MV-4-11 (cell line): Measurements from ENCODE around the gene VRK1.

Experiments used
- DNase-seq: peaks from one replicate; lab custom pipeline; 2025; lab: John Stamatoyannopoulos, UW

VRK1 gene

GRCh38 chr14:96792003-96792402 is 5.2 kb upstream of the VRK1 start:
- DNase-seq, result no peak

GRCh38 chr14:96792591-96792990 is 4.6 kb upstream of the VRK1 start:
- DNase-seq, result no peak

GRCh38 chr14:96793547-96793946 is 3.6 kb upstream of the VRK1 start:
- no peak for DNase-seq

- DNase-seq, result peak; percentile 21
Measured at GRCh38 chr14:96795109-96795828, 1.9 kb upstream of the VRK1 start.

GRCh38 chr14:96797582-96798349 is 584 bp downstream of the VRK1 start:
- DNase-seq, result peak; percentile 51

GRCh38 chr14:96798956-96799355 is 1.8 kb downstream of the VRK1 start:
- no peak for DNase-seq

- no peak for DNase-seq
Measured at GRCh38 chr14:96799489-96800054, 2.4 kb downstream of the VRK1 start.

- DNase-seq, result no peak
Measured at GRCh38 chr14:96801931-96802330, 4.7 kb downstream of the VRK1 start.

GRCh38 chr14:96802963-96803362 is 5.8 kb downstream of the VRK1 start:
- DNase-seq, result no peak

- DNase-seq, result no peak
Measured at GRCh38 chr14:96803958-96804357, 6.8 kb downstream of the VRK1 start.

- no peak for DNase-seq
Measured at GRCh38 chr14:96804895-96805294, 7.7 kb downstream of the VRK1 start.

GRCh38 chr14:96805956-96806355 is 8.8 kb downstream of the VRK1 start:
- no peak for DNase-seq

- DNase-seq, result peak; percentile 36
Measured at GRCh38 chr14:96806836-96807235, 9.7 kb downstream of the VRK1 start.

GRCh38 chr14:96808619-96809406 is 11.6 kb downstream of the VRK1 start:
- no peak for DNase-seq

- DNase-seq, result no peak
Measured at GRCh38 chr14:96811265-96811664, 14.1 kb downstream of the VRK1 start.

- peak; percentile 52 for DNase-seq
Measured at GRCh38 chr14:96811985-96812667, 14.9 kb downstream of the VRK1 start.

- DNase-seq, result peak; percentile 78
Measured at GRCh38 chr14:96816281-96816680, 19.1 kb downstream of the VRK1 start.

GRCh38 chr14:96817750-96818666 is 20.8 kb downstream of the VRK1 start:
- DNase-seq, result no peak

- no peak for DNase-seq
Measured at GRCh38 chr14:96821501-96821900, 24.3 kb downstream of the VRK1 start.

GRCh38 chr14:96823652-96824051 is 26.5 kb downstream of the VRK1 start:
- DNase-seq, result no peak

GRCh38 chr14:96824283-96824682 is 27.1 kb downstream of the VRK1 start:
- DNase-seq, result no peak
